GM21360 (cell line): ENCODE measurements around the gene ARHGEF17.

Source experiments
- ATAC-seq: cut with Tn5 transposase; IDR thresholded peaks from one replicate; pipeline ENCODE4 v1.9.1; 2021; ENCODE audit warnings: mild to moderate bottlenecking, moderate library complexity; ENCODE audit not compliant: unreplicated experiment

Gene ARHGEF17

DNA sequence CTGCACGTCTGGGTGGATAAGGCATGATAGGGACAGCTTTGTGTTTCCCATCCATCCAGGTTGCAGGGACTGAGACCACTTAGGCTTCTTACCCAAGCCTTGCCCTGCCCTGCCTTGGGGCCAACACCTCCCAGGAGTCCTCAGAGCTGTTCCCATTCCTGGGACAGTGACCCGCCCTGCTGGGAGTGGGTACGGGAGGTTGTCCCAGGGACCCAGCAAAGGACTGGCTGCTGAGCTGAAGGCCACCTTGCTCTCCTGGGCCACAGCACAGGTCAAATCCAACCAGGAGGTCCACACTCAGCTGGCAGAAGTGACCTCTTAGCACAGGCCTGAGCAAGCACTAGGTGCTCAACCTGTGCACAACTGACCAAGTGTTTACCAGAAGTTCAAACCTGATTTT lies 16.9 kb upstream of the ARHGEF17 start:
- ATAC-seq: no peak

- ATAC-seq: no peak
Observed at GRCh38 chr11:73291781-73292524, 16.1 kb upstream of the ARHGEF17 start.

- ATAC-seq: no peak
Observed at GRCh38 chr11:73292525-73292894, 15.6 kb upstream of the ARHGEF17 start.

GRCh38 chr11:73293356-73293936 lies 14.6 kb upstream of the ARHGEF17 start:
- ATAC-seq: no peak

GRCh38 chr11:73294604-73295003 lies 13.5 kb upstream of the ARHGEF17 start:
- no peak for ATAC-seq

- no peak for ATAC-seq
Observed at GRCh38 chr11:73295241-73295995, 12.7 kb upstream of the ARHGEF17 start.

DNA sequence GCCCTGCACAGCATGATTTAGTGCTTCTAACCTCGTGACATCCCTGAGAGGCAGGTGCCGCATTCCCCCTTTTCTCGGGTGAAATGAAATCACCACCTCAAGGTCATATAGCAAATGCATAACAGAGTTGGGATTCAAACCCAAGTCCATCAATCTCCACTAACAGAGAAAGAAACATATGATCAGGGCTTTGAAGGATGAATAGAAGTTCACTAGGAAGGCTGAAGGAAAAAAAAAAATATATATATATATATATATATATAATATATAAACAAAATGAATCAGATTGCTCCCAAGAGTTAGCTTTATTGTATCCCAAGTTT lies 12.1 kb upstream of the ARHGEF17 start:
- ATAC-seq: no peak

DNA sequence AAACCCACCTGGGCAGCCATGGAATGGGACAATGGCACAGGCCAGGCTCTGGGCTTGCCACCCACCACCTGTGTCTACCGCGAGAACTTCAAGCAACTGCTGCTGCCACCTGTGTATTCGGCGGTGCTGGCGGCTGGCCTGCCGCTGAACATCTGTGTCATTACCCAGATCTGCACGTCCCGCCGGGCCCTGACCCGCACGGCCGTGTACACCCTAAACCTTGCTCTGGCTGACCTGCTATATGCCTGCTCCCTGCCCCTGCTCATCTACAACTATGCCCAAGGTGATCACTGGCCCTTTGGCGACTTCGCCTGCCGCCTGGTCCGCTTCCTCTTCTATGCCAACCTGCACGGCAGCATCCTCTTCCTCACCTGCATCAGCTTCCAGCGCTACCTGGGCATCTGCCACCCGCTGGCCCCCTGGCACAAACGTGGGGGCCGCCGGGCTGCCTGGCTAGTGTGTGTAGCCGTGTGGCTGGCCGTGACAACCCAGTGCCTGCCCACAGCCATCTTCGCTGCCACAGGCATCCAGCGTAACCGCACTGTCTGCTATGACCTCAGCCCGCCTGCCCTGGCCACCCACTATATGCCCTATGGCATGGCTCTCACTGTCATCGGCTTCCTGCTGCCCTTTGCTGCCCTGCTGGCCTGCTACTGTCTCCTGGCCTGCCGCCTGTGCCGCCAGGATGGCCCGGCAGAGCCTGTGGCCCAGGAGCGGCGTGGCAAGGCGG lies 11.4 kb upstream of the ARHGEF17 start:
- no peak for ATAC-seq

DNA sequence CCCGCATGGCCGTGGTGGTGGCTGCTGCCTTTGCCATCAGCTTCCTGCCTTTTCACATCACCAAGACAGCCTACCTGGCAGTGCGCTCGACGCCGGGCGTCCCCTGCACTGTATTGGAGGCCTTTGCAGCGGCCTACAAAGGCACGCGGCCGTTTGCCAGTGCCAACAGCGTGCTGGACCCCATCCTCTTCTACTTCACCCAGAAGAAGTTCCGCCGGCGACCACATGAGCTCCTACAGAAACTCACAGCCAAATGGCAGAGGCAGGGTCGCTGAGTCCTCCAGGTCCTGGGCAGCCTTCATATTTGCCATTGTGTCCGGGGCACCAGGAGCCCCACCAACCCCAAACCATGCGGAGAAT lies 10.9 kb upstream of the ARHGEF17 start:
- ATAC-seq: no peak

DNA sequence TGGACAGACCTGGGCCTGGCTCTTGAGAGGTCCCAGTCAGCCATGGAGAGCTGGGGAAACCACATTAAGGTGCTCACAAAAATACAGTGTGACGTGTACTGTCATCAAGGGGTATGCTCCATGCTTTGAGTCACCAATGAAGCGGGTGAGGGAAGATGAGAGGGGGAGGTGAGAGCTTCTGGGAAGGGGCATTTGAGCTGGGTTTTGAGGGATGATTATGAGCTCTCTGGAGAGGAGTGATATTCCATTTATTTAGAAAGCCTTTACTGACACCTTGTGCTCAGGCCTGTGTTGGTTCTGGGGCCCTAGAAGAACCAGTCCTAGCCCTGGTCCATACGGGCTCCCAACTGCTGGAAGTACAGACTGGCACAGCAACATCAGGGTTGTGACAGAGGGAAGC lies 10.4 kb upstream of the ARHGEF17 start:
- no peak for ATAC-seq

DNA sequence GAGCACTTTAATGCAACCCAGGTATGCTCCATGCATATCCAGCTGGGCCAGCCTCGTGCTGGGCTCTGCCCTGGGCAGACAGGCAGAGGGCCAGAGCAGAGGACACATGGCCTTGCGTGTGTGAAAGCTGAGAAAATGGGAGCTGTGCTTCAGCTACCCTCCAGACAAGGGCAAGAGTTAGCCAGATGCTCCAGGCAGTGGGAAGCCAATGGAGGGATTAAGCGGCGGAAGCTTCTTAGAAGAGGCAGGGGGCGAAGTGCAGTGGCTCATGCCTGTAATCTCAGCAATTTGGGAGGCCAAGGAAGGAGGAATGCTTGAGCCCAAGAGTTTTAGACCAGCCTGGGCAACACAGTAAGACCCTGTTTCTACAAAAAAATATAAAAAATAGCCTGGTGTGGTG lies 9.8 kb upstream of the ARHGEF17 start:
- no peak for ATAC-seq

DNA sequence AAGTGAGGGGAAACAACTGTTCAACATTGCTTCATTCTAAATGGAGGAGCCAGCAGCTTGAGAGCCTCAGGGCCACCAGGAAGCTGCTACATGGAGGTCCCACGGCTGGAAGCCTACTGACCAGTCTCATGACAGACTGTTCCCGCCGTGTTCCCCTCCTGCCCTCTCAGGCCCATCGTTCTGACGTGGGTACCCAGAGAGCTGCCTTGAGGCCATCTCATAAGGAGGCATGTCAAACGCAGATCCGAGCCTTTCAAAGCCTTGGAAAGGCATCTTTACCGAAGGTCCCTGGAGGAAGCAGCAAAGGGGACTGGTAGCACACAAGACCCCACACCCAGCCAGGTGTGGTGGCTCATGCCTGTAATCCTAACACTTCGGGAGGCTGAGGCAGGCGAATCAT lies 8.3 kb upstream of the ARHGEF17 start:
- ATAC-seq: no peak

- ATAC-seq: no peak
Observed at GRCh38 chr11:73306069-73306841, 1.8 kb upstream of the ARHGEF17 start.

GRCh38 chr11:73306977-73307322 lies 1.1 kb upstream of the ARHGEF17 start:
- ATAC-seq: no peak

DNA sequence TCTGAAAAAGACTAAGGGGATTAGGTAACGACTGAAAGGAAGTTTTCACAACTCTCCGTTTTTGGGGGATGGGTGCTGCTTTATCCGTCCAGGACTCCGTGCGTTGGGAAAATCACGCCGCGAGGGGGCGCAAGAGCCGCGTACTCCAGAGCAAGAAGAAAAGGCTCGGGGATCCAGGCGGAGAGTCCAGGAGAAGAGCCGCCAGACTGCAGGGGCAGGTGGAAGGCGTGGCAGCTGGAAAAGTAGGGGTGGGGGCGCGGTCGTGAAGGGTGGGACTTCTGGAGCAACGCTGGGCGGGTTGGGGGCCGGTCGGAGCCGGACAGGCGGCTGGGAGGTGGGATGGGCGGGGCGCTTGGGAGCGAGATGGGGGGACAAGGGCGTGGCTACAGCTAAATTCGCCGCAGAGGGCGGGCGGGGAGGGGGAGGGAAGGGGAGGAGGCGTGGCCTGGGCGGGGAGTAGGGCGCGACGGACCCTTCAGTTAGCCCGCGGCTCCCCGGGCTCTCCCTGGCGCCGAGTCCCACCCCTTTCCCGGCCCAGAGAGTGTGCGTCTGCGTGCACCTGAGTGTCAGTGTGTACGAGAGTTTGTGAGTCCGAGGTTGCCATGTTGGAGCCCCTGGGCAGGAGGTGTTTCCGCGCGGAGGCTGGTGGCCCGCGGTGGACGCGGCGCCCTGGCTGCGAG lies 613 bp upstream of the ARHGEF17 start:
- peak; percentile 57 for ATAC-seq

GRCh38 chr11:73308961-73309919 lies 1.2 kb downstream of the ARHGEF17 start:
- no peak for ATAC-seq

DNA sequence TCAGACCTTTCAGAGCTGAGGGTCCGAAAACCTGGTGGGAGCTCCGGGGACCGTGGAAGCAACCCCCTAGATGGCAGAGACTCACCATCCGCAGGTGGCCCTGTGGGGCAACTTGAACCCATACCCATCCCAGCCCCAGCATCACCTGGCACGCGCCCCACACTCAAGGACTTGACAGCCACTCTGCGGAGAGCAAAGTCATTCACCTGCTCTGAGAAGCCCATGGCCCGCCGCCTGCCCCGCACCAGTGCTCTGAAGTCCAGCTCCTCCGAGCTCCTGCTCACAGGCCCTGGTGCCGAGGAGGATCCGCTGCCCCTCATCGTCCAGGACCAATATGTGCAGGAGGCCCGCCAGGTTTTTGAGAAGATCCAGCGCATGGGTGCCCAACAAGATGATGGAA lies 2.0 kb downstream of the ARHGEF17 start:
- no peak for ATAC-seq

DNA sequence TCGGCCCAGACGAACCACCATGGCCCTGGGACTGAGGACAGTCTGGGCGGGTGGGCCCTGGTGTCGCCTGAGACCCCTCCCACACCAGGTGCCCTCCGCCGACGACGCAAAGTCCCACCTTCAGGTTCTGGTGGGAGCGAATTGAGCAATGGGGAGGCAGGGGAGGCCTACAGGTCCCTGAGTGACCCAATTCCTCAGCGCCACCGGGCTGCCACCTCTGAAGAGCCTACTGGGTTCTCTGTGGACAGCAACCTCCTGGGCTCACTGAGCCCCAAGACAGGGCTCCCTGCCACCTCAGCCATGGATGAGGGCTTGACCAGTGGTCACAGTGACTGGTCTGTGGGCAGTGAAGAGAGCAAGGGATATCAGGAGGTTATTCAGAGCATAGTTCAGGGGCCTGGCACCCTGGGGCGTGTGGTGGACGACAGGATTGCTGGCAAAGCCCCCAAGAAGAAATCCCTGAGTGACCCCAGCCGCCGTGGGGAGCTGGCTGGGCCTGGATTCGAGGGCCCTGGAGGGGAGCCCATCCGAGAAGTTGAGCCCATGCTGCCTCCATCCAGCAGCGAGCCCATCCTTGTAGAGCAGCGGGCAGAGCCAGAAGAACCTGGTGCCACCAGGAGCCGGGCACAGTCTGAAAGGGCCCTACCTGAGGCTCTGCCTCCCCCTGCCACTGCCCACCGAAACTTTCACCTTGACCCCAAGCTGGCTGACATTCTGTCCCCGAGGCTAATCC lies 2.8 kb downstream of the ARHGEF17 start:
- ATAC-seq: no peak

DNA sequence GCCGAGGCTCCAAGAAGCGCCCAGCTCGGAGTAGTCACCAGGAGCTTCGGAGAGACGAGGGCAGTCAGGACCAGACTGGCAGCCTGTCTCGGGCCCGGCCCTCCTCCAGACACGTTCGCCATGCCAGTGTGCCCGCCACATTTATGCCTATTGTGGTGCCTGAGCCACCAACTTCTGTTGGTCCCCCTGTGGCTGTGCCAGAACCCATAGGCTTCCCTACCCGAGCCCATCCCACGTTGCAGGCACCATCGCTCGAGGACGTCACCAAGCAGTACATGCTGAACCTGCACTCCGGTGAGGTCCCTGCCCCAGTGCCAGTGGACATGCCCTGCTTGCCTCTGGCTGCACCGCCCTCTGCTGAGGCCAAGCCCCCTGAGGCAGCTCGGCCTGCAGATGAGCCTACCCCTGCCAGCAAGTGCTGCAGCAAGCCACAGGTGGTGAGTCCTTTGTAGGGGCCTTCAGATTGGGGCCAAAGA lies 3.4 kb downstream of the ARHGEF17 start:
- ATAC-seq: no peak
